ENCODE measurements around the gene SLC25A23.
A peak's percentile ranks its signal among the peaks of the same experiment; 100 is the strongest.

The SLC25A23 gene

DNA sequence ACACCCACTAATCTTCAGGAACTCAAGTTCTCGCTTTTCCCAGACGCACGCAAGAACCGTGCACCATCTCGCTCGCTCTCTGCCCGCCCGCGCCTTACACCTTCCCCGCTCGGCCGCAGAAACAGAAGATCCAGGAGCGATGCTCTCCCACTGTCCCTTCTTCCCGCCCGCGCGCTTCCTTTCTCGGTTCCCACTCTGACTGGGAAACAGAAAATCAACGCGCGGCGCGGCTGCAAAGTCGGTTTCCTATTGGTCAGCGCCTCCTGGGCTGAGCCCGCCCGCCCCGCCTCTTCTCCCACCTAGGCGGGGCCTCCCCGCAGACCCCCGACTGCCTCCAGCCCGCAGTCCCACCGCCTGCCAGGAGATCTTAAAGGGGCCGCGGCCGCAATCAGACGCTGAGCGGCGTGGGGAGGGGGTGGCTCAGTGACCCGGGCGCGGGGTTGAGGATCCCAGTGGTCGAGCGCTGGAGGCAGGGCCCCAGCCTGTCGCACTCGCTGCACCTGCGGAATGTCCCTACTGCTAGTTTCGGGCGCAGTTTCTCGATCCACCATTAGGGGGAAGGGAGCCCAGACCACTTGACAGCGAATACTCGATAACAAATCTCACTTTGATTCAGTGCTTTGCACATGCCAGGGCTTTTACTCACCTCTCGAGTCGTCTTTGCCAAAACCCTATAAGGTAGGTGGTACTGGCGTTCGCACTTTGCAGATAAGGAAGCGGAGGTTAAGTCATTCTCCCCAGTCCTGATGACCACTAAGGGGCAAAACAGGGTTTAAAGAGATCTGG lies 700 bp upstream of the SLC25A23 start:
- TF ChIP-seq, protein P1, sequence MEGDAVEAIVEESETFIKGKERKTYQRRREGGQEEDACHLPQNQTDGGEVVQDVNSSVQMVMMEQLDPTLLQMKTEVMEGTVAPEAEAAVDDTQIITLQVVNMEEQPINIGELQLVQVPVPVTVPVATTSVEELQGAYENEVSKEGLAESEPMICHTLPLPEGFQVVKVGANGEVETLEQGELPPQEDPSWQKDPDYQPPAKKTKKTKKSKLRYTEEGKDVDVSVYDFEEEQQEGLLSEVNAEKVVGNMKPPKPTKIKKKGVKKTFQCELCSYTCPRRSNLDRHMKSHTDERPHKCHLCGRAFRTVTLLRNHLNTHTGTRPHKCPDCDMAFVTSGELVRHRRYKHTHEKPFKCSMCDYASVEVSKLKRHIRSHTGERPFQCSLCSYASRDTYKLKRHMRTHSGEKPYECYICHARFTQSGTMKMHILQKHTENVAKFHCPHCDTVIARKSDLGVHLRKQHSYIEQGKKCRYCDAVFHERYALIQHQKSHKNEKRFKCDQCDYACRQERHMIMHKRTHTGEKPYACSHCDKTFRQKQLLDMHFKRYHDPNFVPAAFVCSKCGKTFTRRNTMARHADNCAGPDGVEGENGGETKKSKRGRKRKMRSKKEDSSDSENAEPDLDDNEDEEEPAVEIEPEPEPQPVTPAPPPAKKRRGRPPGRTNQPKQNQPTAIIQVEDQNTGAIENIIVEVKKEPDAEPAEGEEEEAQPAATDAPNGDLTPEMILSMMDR (IDR thresholded peaks at IDR 0.05; ENCODE audit: low read depth, low read length), result peak; percentile 64

DNA sequence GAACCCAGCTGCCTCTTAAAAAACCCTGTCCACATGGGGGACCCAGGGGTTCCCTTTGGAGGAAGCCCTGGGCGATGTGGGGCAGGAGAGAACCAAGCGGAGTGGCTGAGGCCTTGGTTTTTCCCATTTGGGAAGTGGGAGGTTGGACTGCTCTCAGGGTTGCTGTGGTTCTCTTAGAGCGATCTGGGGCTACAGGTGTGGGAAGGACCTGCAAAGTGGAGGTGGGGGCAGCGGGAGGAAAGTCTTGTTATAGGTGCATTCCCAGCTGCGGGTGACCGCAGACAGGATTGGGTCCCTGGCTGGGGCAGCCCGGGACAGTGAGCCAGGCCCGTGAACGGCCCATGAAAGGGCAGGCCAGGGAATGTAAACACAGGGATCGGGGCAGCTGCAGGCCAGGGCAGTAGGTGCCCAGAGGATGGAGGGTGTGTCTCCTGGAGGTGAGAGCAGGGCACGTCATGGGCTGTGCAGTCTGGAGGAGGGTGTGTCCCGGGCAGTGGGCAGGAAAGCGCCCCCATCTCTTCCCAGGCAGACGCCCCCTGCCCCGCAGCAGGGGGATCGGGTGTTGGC lies 814 bp downstream of the SLC25A23 start:
- H3K27me3 ChIP-seq, result peaks cover under 1% of the 10 kb centered on the region
- peaks cover 5% of the 10 kb centered on the region; the same call in 1 of the 2 replicates for H3K9me3 ChIP-seq
- peak overlapping the region; percentile 74 for H3K4me3 ChIP-seq (ENCODE audit: low read depth, low read length)
- TF ChIP-seq, protein P1 (IDR thresholded peaks at IDR 0.05; ENCODE audit: low read depth, low read length), result no peak
- H3K36me3 ChIP-seq, result peaks cover 12% of the 10 kb centered on the region
- no peak for DNase-seq
- H3K4me1 ChIP-seq, result no peaks in the 10 kb centered on the region

More for the DNA sequence above, 700 bp upstream of the SLC25A23 start:
- Histone ChIP-seq H3K27me3 (peaks cover 15% of the 10 kb centered on the region), H3K4me3 (ENCODE audit: low read depth, low read length) (peak overlapping the region; percentile 74), H3K9me3 (no peaks in the 10 kb centered on the region), H3K36me3 (no peaks in the 10 kb centered on the region), H3K4me1 (no peaks in the 10 kb centered on the region)
- DNase-seq, result peak; percentile 98

DNA sequence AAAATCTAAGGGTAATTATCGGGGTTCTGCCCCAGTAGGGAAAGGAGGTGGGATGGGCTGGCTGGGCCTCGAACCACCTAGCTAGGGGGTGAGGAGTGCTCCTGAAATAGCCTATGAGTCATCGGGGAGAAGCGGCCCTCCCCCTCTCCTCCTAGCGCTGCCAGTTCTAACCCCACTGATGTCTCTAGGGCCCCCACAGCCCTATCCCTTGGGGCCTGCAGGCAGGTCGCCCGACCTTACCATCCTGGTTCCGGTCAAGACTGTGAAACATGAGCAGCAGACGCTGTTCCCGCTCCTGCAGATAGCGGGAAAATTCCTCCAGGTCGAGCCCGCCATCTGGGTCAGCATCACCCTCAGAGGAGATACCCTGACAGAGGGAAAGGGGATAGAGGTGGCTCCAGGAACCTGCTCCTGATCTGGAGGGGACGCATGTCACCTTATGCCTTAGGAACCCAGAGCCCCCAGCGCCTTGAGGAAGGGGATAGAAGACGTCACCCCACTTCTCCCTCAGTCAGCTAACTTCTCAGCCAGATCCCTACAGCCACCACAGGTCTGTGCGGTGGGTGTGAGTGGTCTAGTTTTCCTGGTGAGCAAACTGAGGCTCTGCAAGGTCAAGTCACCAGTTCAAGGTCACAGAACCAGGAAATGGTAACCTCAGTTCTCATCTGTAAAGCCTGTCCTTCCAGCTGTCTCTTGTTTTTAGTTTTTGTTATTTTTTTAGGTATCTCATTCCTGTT lies 1.5 kb downstream of the SLC25A23 start:
- H3K4me1 ChIP-seq, result no peaks in the 10 kb centered on the region
- H3K36me3 ChIP-seq, result peaks cover 17% of the 10 kb centered on the region
- peak overlapping the region; percentile 74 for H3K4me3 ChIP-seq (ENCODE audit: low read depth, low read length)
- H3K9me3 ChIP-seq, result peaks cover 11% of the 10 kb centered on the region; the same call in 1 of the 2 replicates
- TF ChIP-seq, protein P1 (IDR thresholded peaks at IDR 0.05; ENCODE audit: low read depth, low read length), result no peak
- no peak for DNase-seq
- H3K27me3 ChIP-seq, result no peaks in the 10 kb centered on the region

DNA sequence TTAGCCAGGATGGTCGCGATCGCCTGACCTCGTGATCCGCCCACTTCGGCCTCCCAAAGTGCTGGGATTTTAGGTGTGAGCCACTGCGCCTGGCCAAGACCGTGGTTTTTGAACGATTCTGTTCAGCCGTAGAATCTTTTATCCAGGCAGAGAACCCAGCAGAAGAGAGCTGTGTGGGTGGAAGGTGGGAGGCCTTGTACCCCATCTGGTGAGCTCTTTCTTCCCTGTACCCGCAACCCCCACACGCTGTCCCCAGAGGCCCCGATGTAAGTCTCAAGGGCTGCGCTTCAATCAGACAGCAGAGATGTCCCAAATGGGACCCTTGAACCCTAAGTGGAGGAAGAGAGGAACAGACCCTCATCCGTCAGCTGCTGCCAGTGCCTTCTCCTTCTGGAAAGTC lies 3.7 kb downstream of the SLC25A23 start:
- peaks cover 11% of the 10 kb centered on the region; the same call in 1 of the 2 replicates for H3K9me3 ChIP-seq

DNA sequence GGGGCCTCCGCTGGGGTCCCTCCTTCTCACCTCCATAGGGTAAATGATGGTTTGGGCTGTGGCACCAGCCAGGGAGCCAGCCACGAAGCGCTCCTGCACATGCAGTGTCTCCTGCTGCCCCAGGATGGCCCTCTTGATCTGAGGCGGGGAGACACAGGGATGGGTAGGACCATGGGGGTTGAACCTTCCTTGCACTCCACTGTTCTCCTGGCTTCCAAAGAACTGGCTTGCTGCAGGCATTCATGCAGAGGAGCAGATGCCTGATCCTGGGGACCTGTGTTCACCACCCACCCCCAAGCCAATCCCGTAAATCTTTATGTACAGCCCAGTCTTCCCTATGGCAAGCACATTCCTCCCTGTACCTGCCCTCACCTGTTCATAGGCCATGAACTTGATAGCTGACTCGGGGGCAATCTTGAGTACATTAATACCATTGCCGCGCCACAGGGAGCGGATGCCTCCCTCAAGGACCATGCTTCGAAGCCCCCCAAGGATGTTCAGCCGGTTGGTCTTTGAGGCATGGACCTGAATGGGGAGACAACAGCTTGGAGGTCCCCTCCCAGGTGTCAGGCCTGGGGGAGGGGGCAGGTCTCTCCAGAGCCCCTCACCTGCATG lies 5.5 kb downstream of the SLC25A23 start:
- peaks cover 11% of the 10 kb centered on the region; the same call in 1 of the 2 replicates for H3K9me3 ChIP-seq
- no peak overlapping the region for H3K4me3 ChIP-seq (ENCODE audit: low read depth, low read length)
- TF ChIP-seq, protein P1 (IDR thresholded peaks at IDR 0.05; ENCODE audit: low read depth, low read length), result no peak
- H3K27me3 ChIP-seq, result no peaks in the 10 kb centered on the region
- H3K36me3 ChIP-seq, result peaks cover 17% of the 10 kb centered on the region
- H3K4me1 ChIP-seq, result no peaks in the 10 kb centered on the region
- no peak for DNase-seq

More for the DNA sequence above, 3.7 kb downstream of the SLC25A23 start:
- DNase-seq, result no peak
- Histone ChIP-seq H3K4me3 (ENCODE audit: low read depth, low read length) (no peak overlapping the region), H3K4me1 (no peaks in the 10 kb centered on the region), H3K36me3 (peaks cover 17% of the 10 kb centered on the region), H3K27me3 (no peaks in the 10 kb centered on the region)
- TF ChIP-seq, protein P1 (IDR thresholded peaks at IDR 0.05; ENCODE audit: low read depth, low read length), result no peak
